Adrenal gland (tissue), 12 donors: ENCODE measurements around the gene ZER1. TPM values are rescaled to one million over a fixed set of nuclear protein-coding genes. Genes with fewer than 3 reads are reported as not detected.

Experiments used
- DNase-seq, 7 donors: peaks; one replicate each; pipeline ENCODE4 v3.0.0-alpha.2; 2019 to 2020
- H3K27ac ChIP-seq, 5 donors: fragments of 200-600 bp; sonication (generic) in 4 of 5; 1 replicate in 3 of 5; 2 replicates in 2 of 5; pipeline versions ENCODE4 v1.5.1 to v1.8.0; 2016 to 2020; ENCODE audit warnings: mild to moderate bottlenecking in 1 of 5
- H3K27me3 ChIP-seq: fragments of 200-600 bp; 2 replicates; pipeline ENCODE4 v1.8.0; 2021
- H3K36me3 ChIP-seq, 2 donors: fragments of 200-600 bp; replicated peaks in 1 of 2; 1 replicate in 1 of 2; 2 replicates in 1 of 2; pipeline versions ENCODE4 v1.5.1 to v1.8.0; 2018 to 2022
- H3K4me1 ChIP-seq, 2 donors: fragments of 200-600 bp; replicated peaks in 1 of 2; 1 replicate in 1 of 2; 2 replicates in 1 of 2; pipeline versions ENCODE4 v1.5.1 to v1.8.0; 2018 to 2021
- H3K4me3 ChIP-seq, 4 donors: fragments of 200-600 bp; sonication (generic) in 3 of 4; one replicate each; pipeline ENCODE4 v1.5.1; 2016 to 2018
- H3K9me3 ChIP-seq, 3 donors: fragments of 200-600 bp; sonication (generic) in 1 of 3; replicated peaks in 1 of 3; 1 replicate in 2 of 3; 2 replicates in 1 of 3; pipeline versions ENCODE4 v1.5.1 to v1.8.0; 2016 to 2021
- POLR2A ChIP-seq, 2 donors: fragments of 450-650 bp; IDR thresholded peaks; one replicate each; pipeline ENCODE4 v1.6.1; 2017; ENCODE audit warnings: antibody characterized with exemption in 2 of 2, mild to moderate bottlenecking in 2 of 2, moderate library complexity in 1 of 2
- WGBS, 4 donors: extraction: QIAGEN DNeasy Blood & Tissue Kit in 2 of 4; methylation state at CpG; one replicate each; pipeline versions ENCODE4 v1.1.5 to v1.1.7; 2013 to 2017; 5-methylcytosine and 5-hydroxymethylcytosine counted together
- intact Hi-C, 2 donors: fragments of 100-400 bp; cut with DNase I; formaldehyde crosslinking; loops; one replicate each; pipeline versions ENCODE4 v1.14.1 to v1.15.0; 2022 to 2023
- polyA plus RNA-seq, 3 donors: library from polyadenylated mRNA; stranded (reverse); fragments of 200-250 nt in 2 of 3; fragments of 350-450 nt in 1 of 3; fragmentation: Illumina TruSeq in 1 of 3; extraction: RNeasy Lipid Tissue Mini Kit (QIAGEN cat#74804) in 1 of 3; gene quantifications; one replicate each; pipeline ENCODE4 v1.2.3, GENCODE V29; 2013 to 2014
- total RNA-seq, 9 donors: library from RNA; depleted of rRNA in 4 of 9; stranded (reverse); fragments of >200 nt in 4 of 9; fragments of 120-200 nt in 1 of 9; fragmentation: NEBNext Ultra II Directional in 1 of 9; extraction: Animal tissue kit (Norgen Biotek cat#: 25700) in 1 of 9; gene quantifications; one replicate each; pipeline versions ENCODE4 v1.1.0 to v1.2.4, GENCODE V29; 2013 to 2023
- TF ChIP-seq, protein P1 (sequence below), 6 experiments: fragments of 450-650 bp in 4 of 6; fragments of 200-600 bp in 2 of 6; sonication (generic) in 1 of 6; IDR thresholded peaks; 1 replicate in 5 of 6; 2 replicates in 1 of 6; pipeline versions ENCODE4 v1.5.1 to v1.8.0; 2016 to 2021; ENCODE audit warnings: antibody characterized with exemption in 6 of 6, mild to moderate bottlenecking in 2 of 6, moderate library complexity in 1 of 6
- donor health status: healthy with polysubstance abuse.
- donor health status: Bipolar disorder and iron deficiency.
- donor health status: DM: yes; HTN: yes; CAD: no.
- donor health status: DM: no; HTN: no; CAD: no.
- donor health status: DM: no; HTN: no; CAD: no.
- donor health status: DM: yes; HTN: yes; CAD: no.

ZER1 gene
- total and polyA plus RNA-seq, 12 donors, result 17.0 to 131 (median 53.4) TPM

DNA sequence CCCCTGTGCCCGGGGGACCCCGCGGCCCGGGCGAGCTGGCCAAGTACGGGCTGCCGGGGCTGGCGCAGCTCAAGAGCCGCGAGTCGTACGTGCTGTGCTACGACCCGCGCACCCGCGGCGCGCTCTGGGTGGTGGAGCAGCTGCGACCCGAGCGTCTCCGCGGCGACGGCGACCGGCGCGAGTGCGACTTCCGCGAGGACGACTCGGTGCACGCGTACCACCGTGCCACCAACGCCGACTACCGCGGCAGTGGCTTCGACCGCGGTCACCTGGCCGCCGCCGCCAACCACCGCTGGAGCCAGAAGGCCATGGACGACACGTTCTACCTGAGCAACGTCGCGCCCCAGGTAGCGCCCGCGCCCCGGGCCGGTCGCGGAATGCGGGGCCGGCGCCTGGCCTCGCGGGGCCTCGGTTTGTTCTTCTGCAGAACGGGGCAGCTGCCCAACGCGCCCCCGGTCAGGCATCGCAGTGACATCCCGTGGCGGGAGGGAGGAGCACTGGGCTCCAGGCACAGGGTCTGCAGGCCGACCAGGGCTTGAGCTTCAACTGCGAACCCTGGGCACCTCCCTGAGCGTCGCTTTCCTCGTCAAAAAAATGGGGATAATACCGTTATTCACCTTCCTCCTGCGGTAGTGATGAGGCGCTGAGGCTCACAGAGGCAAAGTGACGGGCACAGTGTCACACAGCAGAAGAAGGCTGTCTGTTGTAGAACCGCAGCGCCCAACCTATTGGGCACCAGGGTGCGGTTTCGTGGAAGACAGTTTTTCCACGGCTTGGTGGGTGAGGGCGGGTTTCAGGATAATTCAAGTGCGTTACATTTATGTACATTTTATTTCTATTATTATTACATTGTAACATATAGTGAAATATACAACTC, 47.4 kb upstream of the ZER1 start:
- TF ChIP-seq POLR2A (IDR thresholded peaks at IDR 0.05), result no peak
- TF ChIP-seq, protein P1, sequence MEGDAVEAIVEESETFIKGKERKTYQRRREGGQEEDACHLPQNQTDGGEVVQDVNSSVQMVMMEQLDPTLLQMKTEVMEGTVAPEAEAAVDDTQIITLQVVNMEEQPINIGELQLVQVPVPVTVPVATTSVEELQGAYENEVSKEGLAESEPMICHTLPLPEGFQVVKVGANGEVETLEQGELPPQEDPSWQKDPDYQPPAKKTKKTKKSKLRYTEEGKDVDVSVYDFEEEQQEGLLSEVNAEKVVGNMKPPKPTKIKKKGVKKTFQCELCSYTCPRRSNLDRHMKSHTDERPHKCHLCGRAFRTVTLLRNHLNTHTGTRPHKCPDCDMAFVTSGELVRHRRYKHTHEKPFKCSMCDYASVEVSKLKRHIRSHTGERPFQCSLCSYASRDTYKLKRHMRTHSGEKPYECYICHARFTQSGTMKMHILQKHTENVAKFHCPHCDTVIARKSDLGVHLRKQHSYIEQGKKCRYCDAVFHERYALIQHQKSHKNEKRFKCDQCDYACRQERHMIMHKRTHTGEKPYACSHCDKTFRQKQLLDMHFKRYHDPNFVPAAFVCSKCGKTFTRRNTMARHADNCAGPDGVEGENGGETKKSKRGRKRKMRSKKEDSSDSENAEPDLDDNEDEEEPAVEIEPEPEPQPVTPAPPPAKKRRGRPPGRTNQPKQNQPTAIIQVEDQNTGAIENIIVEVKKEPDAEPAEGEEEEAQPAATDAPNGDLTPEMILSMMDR (IDR thresholded peaks at IDR 0.05), result no peak
- peak overlapping the region in 2 of 4 donors; percentile 49 to 73 for H3K4me3 ChIP-seq
- peak overlapping the region in 4 of 5 donors; percentile 57 to 92 (median 76) for H3K27ac ChIP-seq
- DNase-seq, result peak in 5 of 7 donors; percentile 40 to 61 (median 47)
- no peaks in the 10 kb centered on the region for H3K27me3 ChIP-seq
- no peaks in the 10 kb centered on the region for H3K9me3 ChIP-seq
- H3K4me1 ChIP-seq, result peaks cover 4 to 14% of the 10 kb centered on the region in 2 donors
- intact Hi-C loops, result no loop called here
- 11 to 78% (median 30%) methylated on average over 11 to 90 of the region's 90 CpGs for WGBS, 4 donors
- peaks cover 0 to 23% of the 10 kb centered on the region in 2 donors for H3K36me3 ChIP-seq

DNA sequence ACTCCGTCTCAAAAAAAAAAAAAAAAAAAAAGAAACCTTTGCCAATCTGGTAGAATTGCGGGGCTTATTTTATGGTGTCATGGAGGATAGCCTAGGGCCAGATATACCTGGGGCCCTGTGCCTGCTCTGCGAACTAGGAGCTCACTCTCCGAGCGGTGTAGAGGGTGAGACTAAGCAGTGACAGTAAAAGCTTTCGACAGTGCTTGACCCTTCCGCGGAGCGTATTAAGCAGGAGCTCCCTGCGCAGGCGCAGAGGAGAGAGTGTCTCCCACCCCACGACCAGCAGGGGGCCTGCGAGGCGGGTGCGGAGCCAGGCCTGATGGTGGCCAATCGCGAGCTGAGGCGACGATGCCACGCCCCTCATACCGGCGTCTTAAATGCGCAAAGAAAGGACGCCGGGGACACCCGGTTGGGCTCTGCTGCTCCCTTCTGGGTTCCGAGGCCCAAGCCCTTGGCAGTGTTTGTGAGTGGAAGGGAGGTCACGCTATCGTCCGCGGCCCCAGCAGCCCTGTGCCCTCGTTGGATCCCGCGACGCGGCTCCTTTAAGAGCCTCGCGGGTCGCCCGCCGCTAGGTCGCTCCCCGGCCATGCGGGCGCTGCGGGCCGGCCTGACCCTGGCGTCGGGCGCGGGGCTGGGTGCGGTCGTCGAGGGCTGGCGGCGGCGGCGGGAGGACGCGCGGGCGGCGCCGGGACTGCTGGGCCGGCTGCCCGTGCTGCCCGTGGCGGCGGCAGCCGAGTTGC, 46.5 kb upstream of the ZER1 start, which contains the start of gene ENDOG:
ENDOG (plus strand) TSS at position 402 of the 740 bp plus-strand sequence; CDS start at position 587, 185 bp downstream.
- no peaks in the 10 kb centered on the region for H3K27me3 ChIP-seq
- DNase-seq, result peak; percentile 97 to 99 (median 98)
- peaks cover 4 to 14% of the 10 kb centered on the region in 2 donors for H3K4me1 ChIP-seq
- TF ChIP-seq POLR2A (IDR thresholded peaks at IDR 0.05), result peak; percentile 43 to 90
- TF ChIP-seq, protein P1 (IDR thresholded peaks at IDR 0.05), result peak; percentile 86 to 99 (median 97)
- peaks cover 0 to 18% of the 10 kb centered on the region in 2 donors for H3K36me3 ChIP-seq
- peak within 1 kb of the TSS in 3 of 4 donors; percentile 18 to 73 (median 49) for H3K4me3 ChIP-seq
- intact Hi-C loops, result no loop called here
- H3K27ac ChIP-seq, result peak within 1 kb of the TSS in 4 of 5 donors; percentile 57 to 92 (median 76)
- no peaks in the 10 kb centered on the region for H3K9me3 ChIP-seq
- 0 to 1% (median 0%) methylated on average over 9 to 70 of the region's 70 CpGs for WGBS, 4 donors

DNA sequence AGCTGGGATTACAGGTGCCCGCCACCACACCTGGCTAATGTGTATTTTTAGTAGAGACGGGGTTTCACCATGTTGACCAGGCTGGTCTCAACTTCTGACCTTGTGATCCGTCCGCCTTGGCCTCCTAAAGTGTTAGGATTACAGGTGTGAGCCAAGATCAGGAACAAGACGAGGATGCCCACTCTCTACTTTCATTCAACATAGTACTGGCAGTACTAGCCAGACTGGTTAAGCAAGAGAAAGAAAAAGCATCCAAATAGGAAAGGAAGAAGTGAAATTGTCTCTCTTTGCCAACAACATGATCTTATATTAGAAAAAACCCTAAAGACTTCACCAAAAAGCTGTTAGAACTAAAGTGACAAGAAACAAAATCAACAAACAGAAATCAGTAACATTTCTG, 39.1 kb upstream of the ZER1 start:
- peaks cover 0 to 31% of the 10 kb centered on the region in 2 donors for H3K36me3 ChIP-seq
- DNase-seq, result no peak
- intact Hi-C loops, result no loop called here
- TF ChIP-seq, protein P1 (IDR thresholded peaks at IDR 0.05), result no peak
- TF ChIP-seq POLR2A (IDR thresholded peaks at IDR 0.05), result no peak
- WGBS, 4 donors, result 64 to 73% (median 67%) methylated on average over 5 of the region's 5 CpGs
- no peak overlapping the region for H3K27ac ChIP-seq
- no peaks in the 10 kb centered on the region for H3K4me1 ChIP-seq
- no peak overlapping the region for H3K4me3 ChIP-seq
- H3K9me3 ChIP-seq, result no peaks in the 10 kb centered on the region
- H3K27me3 ChIP-seq, result no peaks in the 10 kb centered on the region

DNA sequence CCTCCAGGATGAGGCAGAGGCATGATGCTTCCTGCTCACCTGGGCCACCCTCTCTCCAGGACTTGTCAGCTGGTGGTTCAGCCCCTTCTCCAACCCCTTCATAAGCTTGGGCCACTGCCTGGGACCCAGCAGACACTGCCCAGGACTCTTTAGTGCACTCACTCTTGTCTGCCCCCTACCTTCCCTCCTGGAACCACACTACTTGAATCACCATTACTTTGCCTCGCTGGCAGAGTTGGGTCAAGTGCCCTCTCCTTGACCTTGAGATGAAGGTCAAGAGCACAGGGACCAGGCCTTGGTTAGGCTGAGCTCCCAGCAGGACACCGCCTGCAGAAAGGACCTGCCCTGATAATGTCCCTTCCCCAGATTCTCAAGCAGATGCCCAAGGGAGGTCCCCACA, 38.1 kb upstream of the ZER1 start:
- H3K36me3 ChIP-seq, result peaks cover 0 to 41% of the 10 kb centered on the region in 2 donors
- H3K4me3 ChIP-seq, result no peak overlapping the region
- DNase-seq, result no peak
- no peaks in the 10 kb centered on the region for H3K27me3 ChIP-seq
- no peaks in the 10 kb centered on the region for H3K4me1 ChIP-seq
- TF ChIP-seq POLR2A (IDR thresholded peaks at IDR 0.05), result no peak
- TF ChIP-seq, protein P1 (IDR thresholded peaks at IDR 0.05), result peak in 1 of 6 experiments; percentile 14
- 50 to 73% (median 63%) methylated on average over 1 to 2 of the region's 2 CpGs for WGBS, 4 donors
- intact Hi-C loops, result no loop called here
- H3K9me3 ChIP-seq, result no peaks in the 10 kb centered on the region
- no peak overlapping the region for H3K27ac ChIP-seq
